Testis (tissue), 3 donors: ENCODE measurements around the gene SLC19A1. TPM values are rescaled to one million over a fixed set of nuclear protein-coding genes. Genes with fewer than 3 reads are reported as not detected.
A peak's percentile ranks its signal among the peaks of the same experiment; 100 is the strongest.

ENCODE experiments used
- DNase-seq: peaks from one replicate; pipeline ENCODE4 v3.0.0-alpha.2; 2019
- H3K27ac ChIP-seq, 2 donors: fragments of 200-600 bp; sonication (generic); one replicate each; pipeline ENCODE4 v1.5.1; 2019
- H3K27me3 ChIP-seq: fragments of 200-600 bp; sonication (generic); one replicate; pipeline ENCODE4 v1.5.1; 2019
- H3K36me3 ChIP-seq: fragments of 200-600 bp; sonication (generic); one replicate; pipeline ENCODE4 v1.5.1; 2017; ENCODE audit warnings: low read depth; ENCODE audit errors: missing control alignments
- H3K4me1 ChIP-seq: fragments of 200-600 bp; sonication (generic); one replicate; pipeline ENCODE4 v1.5.1; 2019
- H3K4me3 ChIP-seq, 2 donors: fragments of 200-600 bp; sonication (generic); one replicate each; pipeline ENCODE4 v1.5.1; 2017 to 2019
- H3K9me3 ChIP-seq: fragments of 200-600 bp; sonication (generic); one replicate; pipeline ENCODE4 v1.5.1; 2017
- CTCF ChIP-seq, 3 experiments: fragments of 450-650 bp in 2 of 3; fragments of 200-600 bp in 1 of 3; sonication (generic) in 1 of 3; IDR thresholded peaks; one replicate each; pipeline ENCODE4 v1.5.1; 2016 to 2019; ENCODE audit warnings: antibody characterized with exemption in 3 of 3, mild to moderate bottlenecking in 2 of 3, moderate library complexity in 1 of 3
- POLR2A ChIP-seq: fragments of 450-650 bp; IDR thresholded peaks from one replicate; pipeline ENCODE4 v1.6.1; 2017; ENCODE audit warnings: antibody characterized with exemption, mild to moderate bottlenecking, moderate library complexity
- WGBS, 2 donors: methylation state at CpG; one replicate each; pipeline ENCODE4 v1.1.5; 2018; 5-methylcytosine and 5-hydroxymethylcytosine counted together
- intact Hi-C: fragments of 100-400 bp; cut with DNase I; formaldehyde crosslinking; loops from one replicate; pipeline ENCODE4 v1.15.1; 2023; ENCODE audit warnings: low total_unique reads
- polyA plus RNA-seq: library from polyadenylated mRNA; stranded (reverse); fragments of 350-450 nt; fragmentation: Illumina TruSeq; extraction: RNeasy Lipid Tissue Mini Kit (QIAGEN cat#74804); gene quantifications from one replicate; pipeline ENCODE4 v1.2.3, GENCODE V29; 2014; ENCODE audit warnings: low read depth, low replicate concordance; ENCODE audit not compliant: insufficient read depth
- total RNA-seq, 2 donors: library from RNA; depleted of rRNA; stranded (reverse); fragments of >200 nt; gene quantifications; one replicate each; pipeline ENCODE4 v1.2.3, GENCODE V29; 2016

The SLC19A1 gene
- total and polyA plus RNA-seq, 3 donors from 2014 or later: 5.5 to 17.4 (median 15.7) TPM

- 74 to 86% methylated on average over 9 to 21 of the region's 23 CpGs for WGBS, 2 donors
- Histone ChIP-seq H3K9me3 (no peaks in the 10 kb centered on the region), H3K27me3 (no peaks in the 10 kb centered on the region), H3K27ac (no peak overlapping the region), H3K4me1 (peaks cover 16% of the 10 kb centered on the region), H3K4me3 (no peak overlapping the region), H3K36me3 (no peaks in the 10 kb centered on the region)
- intact Hi-C loops: no loop called here
- DNase-seq: peak; percentile 12
- no peak for TF ChIP-seq CTCF (IDR thresholded peaks at IDR 0.05)
- no peak for TF ChIP-seq POLR2A
Observed at GRCh38 chr21:45543710-45544448, 1.6 kb upstream of the SLC19A1 start.

- H3K27me3 ChIP-seq: no peaks in the 10 kb centered on the region
- no peaks in the 10 kb centered on the region for H3K36me3 ChIP-seq
- no peak overlapping the region for H3K4me3 ChIP-seq
- no peak for TF ChIP-seq POLR2A
- no peak for TF ChIP-seq CTCF (IDR thresholded peaks at IDR 0.05)
- H3K4me1 ChIP-seq: peaks cover 16% of the 10 kb centered on the region
- intact Hi-C loops: no loop called here
- H3K9me3 ChIP-seq: no peaks in the 10 kb centered on the region
- DNase-seq: peak; percentile 13
- H3K27ac ChIP-seq: peak overlapping the region in 1 of 2 donors; percentile 8
- WGBS, 2 donors: 75 to 77% methylated on average over 1 to 11 of the region's 11 CpGs
Observed at GRCh38 chr21:45543371-45543709, 1.1 kb upstream of the SLC19A1 start.

- H3K27ac ChIP-seq: peak overlapping the region; percentile 8 to 71
- H3K36me3 ChIP-seq: no peaks in the 10 kb centered on the region
- peak; percentile 14 for DNase-seq
- H3K4me3 ChIP-seq: peak overlapping the region; percentile 67
- peaks cover 16% of the 10 kb centered on the region for H3K4me1 ChIP-seq
- no peaks in the 10 kb centered on the region for H3K27me3 ChIP-seq
- H3K9me3 ChIP-seq: no peaks in the 10 kb centered on the region
- intact Hi-C loops: no loop called here
- TF ChIP-seq POLR2A: no peak
- TF ChIP-seq CTCF (IDR thresholded peaks at IDR 0.05): no peak
- WGBS, 2 donors: 18 to 80% methylated on average over 1 to 46 of the region's 55 CpGs
Observed at GRCh38 chr21:45542667-45543370, 579 bp upstream of the SLC19A1 start.

- no peak overlapping the region for H3K27ac ChIP-seq
- peaks cover 16% of the 10 kb centered on the region for H3K4me1 ChIP-seq
Observed at GRCh38 chr21:45541221-45542039, 810 bp downstream of the SLC19A1 start.

More at GRCh38 chr21:45541221-45542039, 810 bp downstream of the SLC19A1 start:
- no peak for TF ChIP-seq CTCF (IDR thresholded peaks at IDR 0.05)
- no peaks in the 10 kb centered on the region for H3K27me3 ChIP-seq
- intact Hi-C loops: no loop called here
- H3K4me3 ChIP-seq: peak overlapping the region; percentile 67
- no peaks in the 10 kb centered on the region for H3K36me3 ChIP-seq
- no peaks in the 10 kb centered on the region for H3K9me3 ChIP-seq
- WGBS, 2 donors: 13 to 100% methylated on average over 1 to 46 of the region's 50 CpGs
- DNase-seq: peak; percentile 77
